Frontal cortex (tissue), 4 donors: ENCODE results near the gene WDR20. TPM values are rescaled to one million over a fixed set of nuclear protein-coding genes. Genes with fewer than 3 reads are reported as not detected.

Source experiments
- DNase-seq, 2 donors: peaks; one replicate each; pipeline ENCODE4 v3.0.0; 2012; ENCODE audit warnings: low spot score in 2 of 2
- FAIRE-seq: peaks from 2 replicates; lab custom pipeline; 2012; peaks lifted over from hg19 to GRCh38; lab: Jason Lieb, UNC
- total RNA-seq: library from RNA; depleted of rRNA; stranded (reverse); fragments of >200 nt; gene quantifications from one replicate; pipeline ENCODE4 v1.2.3, GENCODE V29; 2014
- donor health status: control.
- donor health status: control.
- donor health status: control.

Gene WDR20
- total RNA-seq, 1 donor from 2014 or later = 39.5 TPM

DNA sequence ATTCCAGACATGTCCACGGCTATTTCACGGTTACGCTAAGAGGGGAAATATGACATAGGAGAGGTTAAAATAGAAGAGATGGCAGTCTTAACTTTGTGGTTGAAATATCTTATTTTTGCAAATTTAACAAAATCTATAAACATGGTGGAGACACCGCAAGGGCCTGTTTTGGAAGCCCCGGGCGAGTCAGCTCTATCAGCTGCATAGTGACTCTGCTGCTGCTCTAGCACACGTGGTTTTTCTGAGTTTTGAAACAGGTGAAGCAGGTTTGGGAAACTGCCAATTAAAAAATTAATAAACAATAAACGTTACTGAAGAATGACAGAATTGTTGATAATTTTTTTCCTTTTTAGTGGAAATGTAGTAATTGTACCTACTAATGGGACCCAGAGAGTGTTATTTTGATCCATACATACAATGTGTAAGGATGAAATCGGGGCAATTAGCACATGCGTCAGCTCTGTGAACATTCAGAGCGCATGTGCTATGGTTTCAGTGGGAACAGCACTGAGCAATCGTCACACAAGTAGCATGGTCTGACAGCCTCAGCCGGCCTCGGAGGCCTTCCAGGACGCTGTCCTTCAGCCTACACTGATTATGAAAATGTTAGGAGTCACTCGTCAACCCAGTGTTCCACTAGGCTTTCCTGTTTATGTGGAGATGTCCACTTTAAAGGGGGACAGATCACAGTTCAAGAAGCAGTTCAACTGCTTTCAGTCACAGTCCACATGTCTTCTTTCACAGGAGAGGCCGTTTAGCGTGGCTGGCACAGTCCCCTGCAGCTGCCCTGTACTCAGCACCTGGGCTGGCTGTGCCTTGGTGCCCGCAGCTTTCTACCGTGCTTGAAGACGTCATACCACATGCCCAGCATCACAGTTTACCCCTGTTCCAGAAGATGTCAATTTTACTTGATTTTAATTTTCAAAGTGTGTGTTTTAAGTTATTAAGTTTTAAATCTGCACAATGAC, 113.4 kb downstream of the WDR20 start:
- FAIRE-seq = no peak
- DNase-seq = no peak

DNA sequence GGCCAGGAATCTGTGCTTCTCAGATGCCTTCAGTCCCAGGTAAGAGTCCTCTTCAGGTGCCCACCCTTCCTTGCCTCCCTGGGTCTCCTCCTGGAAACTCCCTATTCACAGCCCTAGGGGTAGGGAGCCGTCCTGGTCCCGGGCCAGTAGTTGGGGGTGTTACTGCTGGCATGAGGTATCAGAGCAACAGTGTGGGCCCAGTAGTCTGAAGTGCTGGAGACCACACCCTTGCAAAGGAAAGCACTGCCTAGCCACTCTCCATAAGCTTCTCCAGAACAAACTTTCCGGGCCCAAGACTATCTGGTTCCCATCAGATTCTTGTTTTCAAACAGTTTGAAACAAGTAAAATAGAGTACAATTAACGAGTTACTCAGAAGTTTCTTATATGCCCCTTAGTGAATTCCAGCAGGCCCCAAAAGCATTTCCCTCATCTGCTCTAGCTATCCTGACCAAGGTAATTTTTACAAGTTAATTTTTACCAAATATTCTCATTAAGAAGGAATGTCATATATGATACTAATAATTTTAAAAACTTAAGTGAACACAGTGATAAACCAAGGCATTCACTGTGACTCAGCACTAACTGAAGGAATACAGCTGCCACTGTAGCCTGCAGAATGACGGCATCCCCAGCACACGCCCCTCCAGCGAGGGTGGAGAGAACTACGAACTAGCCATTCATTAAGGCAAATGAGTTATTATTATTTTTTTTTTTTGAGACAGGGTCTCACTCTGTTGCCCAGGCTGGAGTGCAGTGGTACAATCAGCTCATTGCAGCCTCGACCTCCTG, 115.9 kb downstream of the WDR20 start:
- no peak for DNase-seq

DNA sequence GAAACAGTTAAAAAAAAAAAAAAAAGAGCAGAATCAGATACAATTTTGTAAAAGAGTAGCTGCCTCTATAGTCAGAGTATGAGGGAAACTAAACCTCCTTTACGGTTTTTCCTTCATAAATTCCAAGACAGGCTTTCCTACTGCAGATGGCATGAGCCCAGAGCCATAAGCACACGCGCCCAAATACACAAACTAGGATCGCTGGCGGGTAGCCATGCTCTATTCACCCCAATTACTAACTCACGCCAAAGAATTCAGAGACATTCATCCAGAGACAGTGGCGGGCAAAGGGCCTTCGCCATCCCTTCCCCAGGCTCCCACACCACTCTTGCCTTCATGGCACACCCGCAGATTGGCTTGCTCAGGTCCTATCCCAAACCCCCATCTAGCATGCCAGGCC, 117.0 kb downstream of the WDR20 start:
- DNase-seq (no peak), FAIRE-seq (no peak)

More for the DNA sequence above, 115.9 kb downstream of the WDR20 start:
- FAIRE-seq = no peak

DNA sequence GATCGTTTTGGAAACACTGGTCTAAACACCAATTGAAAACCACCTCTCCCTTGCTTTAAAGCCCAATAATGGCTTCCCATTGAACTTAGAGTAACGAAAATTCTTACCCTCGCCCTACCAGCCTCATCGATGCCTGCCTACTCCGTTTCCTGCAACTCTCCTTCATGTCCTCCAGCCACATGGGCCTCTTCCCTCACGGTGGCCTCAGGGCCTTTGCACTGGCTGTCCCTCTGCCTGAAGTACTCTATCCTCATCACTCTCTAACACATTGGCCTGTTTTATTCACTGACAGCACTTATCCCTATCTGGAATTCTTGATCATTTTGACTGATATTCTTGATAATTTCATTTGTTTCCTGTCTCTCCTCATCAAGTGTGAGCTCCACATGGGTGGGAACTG, 118.4 kb downstream of the WDR20 start:
- DNase-seq (no peak), FAIRE-seq (no peak)

Other genes starting within 250 kb of the WDR20 start
- 565 TPM for gene DYNC1H1, start 175.3 kb upstream of the WDR20 start, total RNA-seq
- 289 TPM for gene HSP90AA1, start 52.9 kb upstream of the WDR20 start, total RNA-seq
- gene MOK, start 165.3 kb downstream of the WDR20 start, total RNA-seq = 26.5 TPM
- gene ZNF839, start 179.8 kb downstream of the WDR20 start, total RNA-seq = 12.6 TPM
- gene CINP, start 223.0 kb downstream of the WDR20 start, total RNA-seq = 24.9 TPM
- 8.6 TPM for gene TECPR2, start 223.0 kb downstream of the WDR20 start, total RNA-seq